Mammary epithelial cell (primary cell): Measurements from ENCODE around the gene GARNL3.

Experiments used
- EZH2 ChIP-seq: IDR thresholded peaks from 2 replicates; pipeline ENCODE4 v1.6.1; 2012; ENCODE audit warnings: low read length, inconsistent platforms, borderline replicate concordance
- TF ChIP-seq, protein P1 (sequence below), 2 donors: IDR thresholded peaks in 1 of 2; conservative IDR thresholded peaks in 1 of 2; 2 replicates each; pipeline ENCODE4 v1.5.1; 2011 to 2012; ENCODE audit warnings: inconsistent platforms in 2 of 2, low read length in 2 of 2, mild to moderate bottlenecking in 2 of 2, control low read depth in 1 of 2, low read depth in 1 of 2; ENCODE audit not compliant: insufficient read depth in 1 of 2; ENCODE audit errors: extremely low read depth in 1 of 2

DNA sequence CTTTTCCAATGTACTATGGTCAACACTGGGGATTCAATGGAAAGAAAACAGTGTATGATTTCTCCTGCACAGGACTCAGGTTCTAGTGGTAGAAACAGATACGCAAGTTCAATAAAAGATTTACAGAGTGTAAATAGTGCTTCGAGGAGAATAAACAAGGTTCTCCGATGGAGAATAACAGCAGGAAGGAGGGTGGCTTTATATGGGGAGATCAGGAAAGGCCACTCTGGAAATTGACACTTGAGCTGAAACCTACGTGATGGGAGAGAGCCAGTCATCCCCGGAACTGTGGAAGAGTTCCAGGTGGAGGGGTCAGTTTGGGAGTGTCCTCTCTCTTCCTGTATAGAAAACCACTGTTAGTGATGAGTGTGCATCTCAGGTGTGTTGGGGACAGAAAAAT, 65.9 kb downstream of the GARNL3 start:
- no peak for TF ChIP-seq EZH2
- TF ChIP-seq, protein P1, sequence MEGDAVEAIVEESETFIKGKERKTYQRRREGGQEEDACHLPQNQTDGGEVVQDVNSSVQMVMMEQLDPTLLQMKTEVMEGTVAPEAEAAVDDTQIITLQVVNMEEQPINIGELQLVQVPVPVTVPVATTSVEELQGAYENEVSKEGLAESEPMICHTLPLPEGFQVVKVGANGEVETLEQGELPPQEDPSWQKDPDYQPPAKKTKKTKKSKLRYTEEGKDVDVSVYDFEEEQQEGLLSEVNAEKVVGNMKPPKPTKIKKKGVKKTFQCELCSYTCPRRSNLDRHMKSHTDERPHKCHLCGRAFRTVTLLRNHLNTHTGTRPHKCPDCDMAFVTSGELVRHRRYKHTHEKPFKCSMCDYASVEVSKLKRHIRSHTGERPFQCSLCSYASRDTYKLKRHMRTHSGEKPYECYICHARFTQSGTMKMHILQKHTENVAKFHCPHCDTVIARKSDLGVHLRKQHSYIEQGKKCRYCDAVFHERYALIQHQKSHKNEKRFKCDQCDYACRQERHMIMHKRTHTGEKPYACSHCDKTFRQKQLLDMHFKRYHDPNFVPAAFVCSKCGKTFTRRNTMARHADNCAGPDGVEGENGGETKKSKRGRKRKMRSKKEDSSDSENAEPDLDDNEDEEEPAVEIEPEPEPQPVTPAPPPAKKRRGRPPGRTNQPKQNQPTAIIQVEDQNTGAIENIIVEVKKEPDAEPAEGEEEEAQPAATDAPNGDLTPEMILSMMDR (conservative IDR thresholded peaks at IDR 0.05 in 1 of 2, IDR thresholded peaks at IDR 0.05 in 1 of 2; ENCODE audit: extremely low read depth in 1 of 2, insufficient read depth in 1 of 2, low read depth in 1 of 2, low read length in 2 of 2): no peak
